ENCODE results near the gene CCL2. TPM values are rescaled to one million over a fixed set of nuclear protein-coding genes. Genes with fewer than 3 reads are reported as not detected.

The CCL2 gene
- total RNA-seq, 1 experiment from 2014 or later = 1.4 TPM

- H4K20me1 ChIP-seq (ENCODE audit: control insufficient read depth, insufficient read depth, insufficient read length) = no peaks in the 10 kb centered on the region
- no peaks in the 10 kb centered on the region for H3K79me2 ChIP-seq (ENCODE audit: insufficient read depth, low read length)
- no peak overlapping the region for H4K5ac ChIP-seq (ENCODE audit: insufficient read length, low read depth, low read length)
- H2AFZ ChIP-seq (ENCODE audit: low read length) = no peak overlapping the region
- H4K91ac ChIP-seq (ENCODE audit: insufficient read length, low read depth, low read length) = no peak overlapping the region
- H2BK20ac ChIP-seq (ENCODE audit: low read depth, low read length, poor library complexity, severe bottlenecking) = no peak overlapping the region
- no peak overlapping the region for H3K18ac ChIP-seq (ENCODE audit: insufficient read length, low read depth, low read length)
- no peaks in the 10 kb centered on the region for H3K79me1 ChIP-seq (ENCODE audit: insufficient read depth, low read depth, low read length, poor library complexity, severe bottlenecking)
- 0 out of 7 replicates have a peak overlapping the region, but pooled peaks of 1 of the 3 experiments have one; percentile 11 for H3K27ac Mint-ChIP-seq
- no peak overlapping the region for H2BK5ac ChIP-seq (ENCODE audit: insufficient read length, low read length)
- H3K4me2 ChIP-seq (ENCODE audit: insufficient read depth, insufficient read length, low read length) = no peak overlapping the region
- no peaks in the 10 kb centered on the region for H3K9me3 ChIP-seq (ENCODE audit: control insufficient read depth, low read depth, low read length)
- H2BK15ac ChIP-seq (ENCODE audit: low read depth, low read length) = no peak overlapping the region
- peaks cover 2 to 10% (median 9%) of the 10 kb centered on the region in 3 experiments; a peak in 5 of 7 replicates for H3K36me3 Mint-ChIP-seq (ENCODE audit: insufficient read depth in 1 of 3, low read depth in 3 of 3)
- no peak overlapping the region for H4K8ac ChIP-seq (replicated peaks; ENCODE audit: insufficient read length, low read depth, low read length)
- no peaks in the 10 kb centered on the region for H3K23me2 ChIP-seq (ENCODE audit: insufficient read length, low read depth, low read length, poor library complexity, severe bottlenecking)
- no peak for DNase-seq
- no peak overlapping the region for H3K4ac ChIP-seq (ENCODE audit: low read depth, low read length)
- H3K4me3 Mint-ChIP-seq = no peak overlapping the region
- H3K56ac ChIP-seq (ENCODE audit: insufficient read length, low read depth, low read length) = no peak overlapping the region
- H3K4me1 ChIP-seq (ENCODE audit: insufficient read depth, low read length) = no peaks in the 10 kb centered on the region; the same call in 1 of the 2 replicates
- TF ChIP-seq CTCF (conservative IDR thresholded peaks at IDR 0.05) = no peak
- no peak overlapping the region for H3K23ac ChIP-seq (ENCODE audit: insufficient read length, low read depth, low read length)
- H3K14ac ChIP-seq (ENCODE audit: insufficient read depth, low read length) = no peak overlapping the region
- H3K27me3 ChIP-seq (ENCODE audit: insufficient read depth, low read length) = no peaks in the 10 kb centered on the region
- WGBS (ENCODE audit: extremely low coverage, insufficient read length, low lambda C conversion rate) = no CpG with 5 or more reads among the region's 3 CpGs
- H2BK120ac ChIP-seq (ENCODE audit: low read depth, low read length, poor library complexity, severe bottlenecking) = no peak overlapping the region
- H3T11ph ChIP-seq (ENCODE audit: low read length) = no peak overlapping the region
- H3K9me3 Mint-ChIP-seq = peaks cover 17% of the 10 kb centered on the region in 2 experiments
- H3K27me3 Mint-ChIP-seq (ENCODE audit: low read depth) = peaks cover 2% of the 10 kb centered on the region; the same call in 1 of the 2 replicates
- no peak overlapping the region for H2BK12ac ChIP-seq (ENCODE audit: insufficient read length, low read depth, low read length)
- H3K9ac ChIP-seq (ENCODE audit: extremely low read depth, insufficient read length, low read length) = no peak overlapping the region
- H3K4me1 Mint-ChIP-seq = peaks cover 7 to 10% of the 10 kb centered on the region in 2 experiments
- no peak overlapping the region for H2AK5ac ChIP-seq (ENCODE audit: insufficient read length, low read length)
- no peak overlapping the region for H3K27ac ChIP-seq (ENCODE audit: insufficient read length, low read depth, low read length)
Measured at GRCh38 chr17:34227707-34228106, 27.4 kb upstream of the CCL2 start.
